Measurements from ENCODE around the gene CATSPER1. TPM values are rescaled to one million over a fixed set of nuclear protein-coding genes. Genes with fewer than 3 reads are reported as not detected.

Gene CATSPER1
- total RNA-seq, 1 experiment from 2014 or later: 1.1 TPM

DNA sequence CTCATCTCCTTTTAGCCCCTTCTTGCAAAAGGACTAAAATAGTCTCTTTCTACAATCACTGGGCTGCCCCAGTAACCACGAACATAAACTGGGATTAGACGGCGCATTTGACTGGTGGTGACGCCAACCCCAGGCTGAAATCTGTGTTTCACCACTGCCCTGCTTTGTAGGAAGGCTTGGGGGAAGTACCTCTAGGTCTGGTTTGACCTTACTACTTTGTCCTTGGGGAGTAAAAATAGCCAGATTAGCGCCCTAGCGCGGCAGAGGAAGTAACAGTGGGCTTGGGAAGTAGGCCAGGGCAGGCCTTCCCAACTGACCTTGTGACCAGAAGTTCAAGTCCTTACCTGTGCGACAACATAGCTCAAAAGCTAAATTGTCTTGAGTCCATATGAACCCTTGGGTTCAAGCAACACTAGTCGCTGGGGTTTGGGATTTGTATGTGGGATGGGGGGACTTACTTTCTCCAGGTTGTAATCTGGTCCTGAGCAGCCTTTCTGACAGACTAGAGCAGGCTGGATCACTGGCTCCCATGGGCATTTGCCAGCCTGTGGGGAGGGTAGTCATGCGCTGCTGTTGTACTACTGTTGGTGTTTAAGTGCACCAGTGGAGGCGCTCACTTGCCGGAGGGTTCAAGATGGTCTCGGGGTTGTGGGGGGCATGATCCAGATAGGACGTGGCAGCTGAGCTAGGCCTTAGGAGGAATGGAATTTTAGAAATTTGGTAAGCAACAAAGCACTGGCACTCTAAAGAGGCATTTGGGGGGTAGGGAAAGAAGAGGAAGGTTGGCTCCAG, 42.8 kb upstream of the CATSPER1 start:
- Histone ChIP-seq H3K9me2 (replicated peaks; ENCODE audit: low read length) (no peaks in the 10 kb centered on the region), H3K4me2 (ENCODE audit: low read length) (peak overlapping the region; percentile 86), H3K4me3 (ENCODE audit: low read length) (peak overlapping the region; percentile 69), H4K20me1 (ENCODE audit: low read length) (no peaks in the 10 kb centered on the region), H3F3A (ENCODE audit: low read length, unreplicated experiment) (peaks cover 11% of the 10 kb centered on the region), H3K27ac (ENCODE audit: low read length) (no peak overlapping the region), H3K36me3 (ENCODE audit: low read depth, low read length) (peaks cover 48% of the 10 kb centered on the region), H3K9ac (ENCODE audit: low read length) (peak overlapping the region; percentile 35; the same call in 1 of the 2 replicates), H3K9me3 (ENCODE audit: low read length) (no peaks in the 10 kb centered on the region), H3K27me3 (ENCODE audit: low read length) (no peaks in the 10 kb centered on the region), H2AFZ (ENCODE audit: low read length) (no peak overlapping the region), H3K79me2 (ENCODE audit: low read length) (peaks cover 38% of the 10 kb centered on the region), H3K4me1 (ENCODE audit: insufficient read depth, low read length) (peaks cover 25% of the 10 kb centered on the region)
- intact Hi-C loops (cut with micrococcal nuclease): no loop called here
- TF ChIP-seq EZH2phosphoT487 (IDR thresholded peaks at IDR 0.05; ENCODE audit: borderline replicate concordance, low read length) (no peak), EZH2 (IDR thresholded peaks at IDR 0.05; ENCODE audit: low read length, unreplicated experiment) (no peak)
- TF ChIP-seq, protein P1, sequence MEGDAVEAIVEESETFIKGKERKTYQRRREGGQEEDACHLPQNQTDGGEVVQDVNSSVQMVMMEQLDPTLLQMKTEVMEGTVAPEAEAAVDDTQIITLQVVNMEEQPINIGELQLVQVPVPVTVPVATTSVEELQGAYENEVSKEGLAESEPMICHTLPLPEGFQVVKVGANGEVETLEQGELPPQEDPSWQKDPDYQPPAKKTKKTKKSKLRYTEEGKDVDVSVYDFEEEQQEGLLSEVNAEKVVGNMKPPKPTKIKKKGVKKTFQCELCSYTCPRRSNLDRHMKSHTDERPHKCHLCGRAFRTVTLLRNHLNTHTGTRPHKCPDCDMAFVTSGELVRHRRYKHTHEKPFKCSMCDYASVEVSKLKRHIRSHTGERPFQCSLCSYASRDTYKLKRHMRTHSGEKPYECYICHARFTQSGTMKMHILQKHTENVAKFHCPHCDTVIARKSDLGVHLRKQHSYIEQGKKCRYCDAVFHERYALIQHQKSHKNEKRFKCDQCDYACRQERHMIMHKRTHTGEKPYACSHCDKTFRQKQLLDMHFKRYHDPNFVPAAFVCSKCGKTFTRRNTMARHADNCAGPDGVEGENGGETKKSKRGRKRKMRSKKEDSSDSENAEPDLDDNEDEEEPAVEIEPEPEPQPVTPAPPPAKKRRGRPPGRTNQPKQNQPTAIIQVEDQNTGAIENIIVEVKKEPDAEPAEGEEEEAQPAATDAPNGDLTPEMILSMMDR (conservative IDR thresholded peaks at IDR 0.05; ENCODE audit: low read depth, low read length): peak; percentile 41
- ChIA-PET POLR2A (ENCODE audit: unreplicated experiment) (interaction anchor here (0.6 kb wide), 1 partner anchor 12 kb away, joined by 27 read pairs; no protein-coding TSS in a partner anchor), CTCF (interaction anchor here (0.6 kb wide), 1 partner anchor 13 kb away, joined by 4 read pairs; no protein-coding TSS in a partner anchor)
- TSS peak; percentile 67 for BruUV-seq (replicated peaks)
- ATAC-seq (peak; percentile 6), DNase-seq (peak; percentile 31)

DNA sequence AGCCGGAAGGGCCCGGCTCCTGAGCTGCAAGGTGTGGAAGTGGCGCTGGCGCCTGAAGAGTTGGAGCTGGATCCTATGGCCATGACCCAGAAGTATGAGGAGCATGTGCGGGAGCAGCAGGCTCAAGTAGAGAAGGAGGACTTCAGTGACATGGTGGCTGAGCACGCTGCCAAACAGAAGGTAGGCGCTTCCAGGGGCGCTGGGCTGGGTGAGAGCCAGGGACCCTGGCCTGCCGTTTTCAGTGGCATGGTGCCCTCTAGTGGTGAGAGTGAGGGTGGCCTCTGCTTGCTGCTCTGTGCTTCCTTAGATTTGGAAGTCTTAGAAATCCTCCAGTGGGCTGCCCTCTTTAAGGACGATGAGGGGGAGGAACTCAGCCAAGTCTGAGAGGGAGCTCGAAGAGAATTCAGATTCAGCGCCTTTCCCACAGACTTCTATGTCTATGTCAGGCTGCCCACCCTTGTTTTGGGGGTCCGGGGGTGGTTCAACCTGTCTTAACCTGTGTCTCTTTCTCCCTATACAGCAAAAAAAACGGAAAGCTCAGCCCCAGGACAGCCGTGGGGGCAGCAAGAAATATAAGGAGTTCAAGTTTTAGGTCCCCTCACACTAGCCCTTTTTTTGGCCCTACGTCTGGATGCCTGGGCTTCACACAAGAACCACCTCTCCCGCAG, 42.0 kb upstream of the CATSPER1 start:
- ChIA-PET CTCF (interaction anchor here (0.6 to 0.9 kb wide), 6 partner anchors 9 to 120 kb away, joined by 3 to 12 read pairs (median 4); no protein-coding TSS in a partner anchor), POLR2A (ENCODE audit: unreplicated experiment) (no interaction called here)
- Histone ChIP-seq H3K27ac (ENCODE audit: low read length) (no peak overlapping the region), H3K4me3 (ENCODE audit: low read length) (no peak overlapping the region), H3F3A (ENCODE audit: low read length, unreplicated experiment) (peaks cover 11% of the 10 kb centered on the region), H3K9me3 (ENCODE audit: low read length) (no peaks in the 10 kb centered on the region), H3K27me3 (ENCODE audit: low read length) (no peaks in the 10 kb centered on the region), H3K36me3 (ENCODE audit: low read depth, low read length) (peaks cover 56% of the 10 kb centered on the region), H3K9me2 (replicated peaks; ENCODE audit: low read length) (no peaks in the 10 kb centered on the region), H3K9ac (ENCODE audit: low read length) (no peak overlapping the region), H3K4me1 (ENCODE audit: insufficient read depth, low read length) (peaks cover 25% of the 10 kb centered on the region), H4K20me1 (ENCODE audit: low read length) (no peaks in the 10 kb centered on the region), H3K79me2 (ENCODE audit: low read length) (peaks cover 38% of the 10 kb centered on the region), H3K4me2 (ENCODE audit: low read length) (no peak overlapping the region), H2AFZ (ENCODE audit: low read length) (no peak overlapping the region)
- BruUV-seq (replicated peaks): TSS peak; percentile 8
- DNase-seq (peak; percentile 80), ATAC-seq (peak; percentile 23)
- intact Hi-C loops (cut with micrococcal nuclease): no loop called here
- TF ChIP-seq, protein P1 (conservative IDR thresholded peaks at IDR 0.05; ENCODE audit: low read depth, low read length): peak; percentile 98
- no peak for TF ChIP-seq EZH2phosphoT487 (IDR thresholded peaks at IDR 0.05; ENCODE audit: borderline replicate concordance, low read length)
